HG03039 (cell line): ENCODE measurements around the gene GRSF1.
"Not testable (repeated sequence)": the region's sequence is repeated elsewhere in the genome, so short reads cannot be mapped to it uniquely, and the experiment has no call there.

Source experiments
- ATAC-seq: cut with Tn5 transposase; IDR thresholded peaks from one replicate; pipeline ENCODE4 v1.9.1; 2021; ENCODE audit warnings: mild to moderate bottlenecking, moderate library complexity; ENCODE audit not compliant: unreplicated experiment

Gene GRSF1

DNA sequence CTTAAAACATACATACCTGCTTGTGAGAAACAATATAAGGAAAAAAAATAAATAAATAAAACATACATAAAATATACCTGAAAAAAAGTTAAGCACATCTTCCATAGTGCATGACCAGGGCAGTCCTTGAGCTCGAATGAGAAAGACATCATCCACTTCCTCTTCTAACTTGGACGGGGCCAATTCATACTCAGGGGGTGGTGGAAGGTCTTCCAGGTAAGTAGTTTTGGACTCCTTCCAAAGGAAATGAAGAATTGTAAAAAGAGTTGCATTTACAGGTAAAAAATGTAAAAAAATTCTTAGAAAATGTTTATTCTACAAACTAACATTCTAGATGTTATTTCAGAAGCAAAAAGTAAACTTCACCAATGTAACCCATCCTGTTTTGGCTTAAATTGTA is 3.6 kb downstream of the GRSF1 start:
- ATAC-seq, result no peak

DNA sequence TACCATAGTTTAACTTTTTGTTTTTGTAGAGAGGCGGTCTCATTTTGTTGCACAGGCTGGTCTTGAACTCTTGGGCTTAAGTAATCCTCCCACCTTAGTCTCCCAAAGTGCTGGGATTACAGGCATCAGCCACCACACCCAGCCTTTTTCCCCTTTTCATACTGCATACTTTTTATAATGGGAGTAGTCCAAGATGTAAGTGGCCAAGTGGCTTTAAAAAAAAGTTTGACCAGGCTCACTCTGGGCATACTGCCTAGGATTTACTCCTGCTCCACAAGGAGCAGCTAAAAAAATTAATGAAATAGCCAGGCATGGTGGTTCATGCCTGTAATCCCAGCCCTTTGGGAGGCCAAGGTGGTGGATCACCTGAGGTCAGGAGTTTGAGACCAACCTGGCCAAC is 6.0 kb downstream of the GRSF1 start:
- ATAC-seq, result no peak

DNA sequence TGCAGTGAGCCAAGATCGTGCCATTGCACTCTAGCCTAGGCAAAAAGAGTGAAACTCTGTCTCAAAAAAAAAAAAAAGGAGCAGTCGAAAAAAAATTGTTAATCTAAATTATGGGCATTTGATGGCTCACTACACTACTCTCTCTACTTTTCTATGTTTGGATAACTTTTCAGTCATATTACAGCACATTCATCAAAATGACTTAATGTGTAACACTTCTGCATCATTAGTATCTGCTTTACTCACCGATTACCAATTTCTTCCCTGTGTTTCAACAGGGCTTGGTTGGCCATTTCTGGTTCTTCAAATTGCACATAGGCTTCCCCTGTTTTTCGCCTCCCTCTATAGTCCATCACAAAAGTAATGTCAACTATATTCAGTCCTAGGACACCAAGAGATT is 8.4 kb downstream of the GRSF1 start:
- ATAC-seq, result no peak

DNA sequence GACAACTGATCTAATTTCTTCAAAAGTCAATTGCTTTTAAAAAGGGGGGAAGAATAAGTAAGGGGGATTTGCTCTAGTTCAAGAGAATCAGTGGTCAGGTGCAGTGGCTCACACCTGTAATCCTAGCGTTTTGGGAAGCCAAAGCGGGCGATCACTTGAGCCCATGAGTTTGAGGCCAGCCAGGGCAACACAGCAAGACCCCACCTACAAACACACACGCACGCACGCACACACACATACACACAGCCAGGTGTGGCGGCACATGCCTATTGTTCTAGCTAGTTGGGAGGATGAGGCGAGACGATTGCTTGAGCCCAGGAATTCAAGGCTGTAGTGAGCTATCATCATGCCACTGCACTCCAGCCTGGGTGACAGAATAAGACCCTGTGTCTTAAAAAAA is 9.6 kb downstream of the GRSF1 start:
- ATAC-seq, result no peak

DNA sequence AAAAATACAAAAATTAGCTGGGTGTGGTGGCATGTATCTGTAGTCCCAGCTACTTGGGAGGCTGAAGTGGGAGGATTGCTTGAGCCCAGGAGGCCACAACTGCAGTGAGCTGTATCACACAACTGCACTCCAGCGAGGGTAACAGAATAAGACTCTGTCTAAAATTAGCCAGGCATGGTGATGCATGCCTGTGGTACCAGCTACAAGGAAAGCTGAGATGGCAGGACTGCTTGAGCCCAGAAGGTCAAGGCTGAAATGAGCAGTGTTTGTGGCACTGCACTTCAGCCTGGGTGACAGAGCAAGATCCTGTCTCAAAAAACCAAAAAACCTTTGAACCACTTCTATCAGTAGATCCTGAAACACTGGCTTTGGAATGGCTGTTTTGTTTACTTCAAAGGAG is 10.2 kb downstream of the GRSF1 start:
- no peak for ATAC-seq

DNA sequence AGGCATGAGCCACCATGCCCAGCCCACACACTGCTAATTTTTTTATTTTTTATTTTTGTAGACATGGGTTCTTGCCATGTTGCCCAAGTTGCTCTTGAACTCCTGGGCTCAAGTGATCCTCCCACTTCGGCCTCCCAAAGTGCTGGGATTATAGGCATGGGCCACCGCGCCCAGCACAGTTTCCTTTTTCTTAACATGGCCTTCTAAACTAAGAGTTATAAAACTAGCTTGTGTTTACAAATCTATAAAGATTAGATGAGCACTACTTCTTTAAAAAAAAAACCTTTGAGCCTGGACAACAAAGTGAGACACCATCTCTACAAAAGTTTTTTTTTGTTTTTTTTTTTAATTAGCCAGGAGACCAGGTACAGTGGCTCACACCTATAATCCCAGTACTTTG is 10.7 kb downstream of the GRSF1 start:
- no peak for ATAC-seq

DNA sequence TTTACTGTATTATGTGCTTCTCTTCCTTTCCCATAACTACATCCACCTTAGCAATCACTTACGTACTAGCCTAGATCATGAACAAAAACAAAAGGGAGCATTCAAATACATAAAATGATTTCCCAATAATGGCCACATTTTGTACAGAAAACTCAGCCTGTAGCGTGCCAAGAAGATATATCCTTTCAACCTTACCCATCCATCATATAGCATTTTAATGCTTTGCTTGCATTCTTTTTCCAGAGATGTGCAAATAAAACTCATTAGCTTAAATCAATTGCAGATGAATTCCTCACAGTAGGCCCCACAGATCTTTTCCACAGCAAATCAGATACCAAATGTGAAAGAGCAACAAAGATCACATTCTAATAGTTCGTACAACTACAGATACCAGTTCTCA is 20.8 kb downstream of the GRSF1 start:
- ATAC-seq, result no peak

DNA sequence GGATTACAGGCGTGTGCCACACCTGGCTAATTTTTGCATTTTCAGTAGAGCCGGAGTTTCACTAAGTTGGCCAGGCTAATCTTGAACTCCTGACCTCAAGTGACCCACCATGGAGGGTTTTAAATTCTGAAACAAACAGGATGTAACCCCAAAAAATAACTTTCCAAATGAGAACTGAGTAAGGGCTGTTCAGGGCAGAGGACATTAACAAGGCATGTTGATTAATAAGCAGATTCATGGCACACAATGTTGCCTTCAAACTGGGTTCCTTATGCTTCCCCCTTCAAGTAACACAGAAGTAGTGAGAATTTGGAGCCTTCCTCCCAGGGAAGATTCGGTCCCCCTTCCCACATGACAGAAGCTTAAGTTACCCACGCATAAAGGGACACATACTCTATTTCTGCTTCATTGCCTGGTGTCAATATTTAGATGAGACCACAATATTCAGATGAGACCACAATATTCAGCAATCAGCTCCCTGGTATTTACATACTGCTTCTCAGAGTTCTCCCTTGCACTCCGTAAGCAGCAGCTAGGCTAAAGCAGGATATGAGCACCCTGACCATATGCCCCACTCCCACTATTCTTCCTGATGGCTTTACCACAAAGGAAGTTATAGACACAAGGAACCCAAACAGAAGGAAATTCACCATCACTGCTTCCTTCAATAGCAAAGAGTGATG is 21.4 kb downstream of the GRSF1 start:
- ATAC-seq, result peak; percentile 52

DNA sequence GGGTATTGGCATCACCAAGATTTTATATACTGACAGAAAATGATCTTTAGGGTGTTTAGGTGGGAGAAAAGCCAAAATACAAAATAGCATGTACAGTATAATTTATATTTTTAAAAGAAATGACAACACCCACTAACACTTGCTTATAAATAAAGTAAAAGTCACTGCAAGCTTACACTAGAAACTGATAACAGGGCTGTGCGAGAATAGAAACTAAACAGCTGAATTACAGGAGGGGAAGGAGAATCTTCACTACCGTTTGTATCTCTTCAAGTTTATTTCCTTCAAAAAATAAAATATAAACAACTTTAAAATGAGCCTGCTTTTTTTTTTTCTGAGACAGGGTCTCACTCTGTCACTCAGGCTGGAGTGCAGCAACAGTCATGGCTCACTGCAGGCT is 22.8 kb downstream of the GRSF1 start:
- ATAC-seq, result no peak

DNA sequence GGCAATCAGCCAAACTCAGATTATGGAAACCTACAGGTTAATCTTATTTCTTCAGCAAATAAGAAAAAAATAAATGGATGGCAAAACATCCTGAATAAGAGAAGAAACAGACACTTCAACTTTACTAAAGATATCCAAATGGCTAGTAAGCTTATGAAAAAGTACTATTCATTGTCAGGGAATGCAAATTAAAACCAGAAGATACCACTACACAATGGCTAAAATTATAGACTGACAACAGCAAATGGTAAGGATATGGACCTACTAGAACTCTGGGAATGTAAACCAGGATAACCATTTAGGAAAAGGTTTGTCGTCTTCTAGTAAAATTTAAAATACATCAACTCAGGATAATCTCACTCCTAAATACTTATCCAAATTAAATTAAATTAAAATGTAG is 24.3 kb downstream of the GRSF1 start:
- ATAC-seq, result no peak

DNA sequence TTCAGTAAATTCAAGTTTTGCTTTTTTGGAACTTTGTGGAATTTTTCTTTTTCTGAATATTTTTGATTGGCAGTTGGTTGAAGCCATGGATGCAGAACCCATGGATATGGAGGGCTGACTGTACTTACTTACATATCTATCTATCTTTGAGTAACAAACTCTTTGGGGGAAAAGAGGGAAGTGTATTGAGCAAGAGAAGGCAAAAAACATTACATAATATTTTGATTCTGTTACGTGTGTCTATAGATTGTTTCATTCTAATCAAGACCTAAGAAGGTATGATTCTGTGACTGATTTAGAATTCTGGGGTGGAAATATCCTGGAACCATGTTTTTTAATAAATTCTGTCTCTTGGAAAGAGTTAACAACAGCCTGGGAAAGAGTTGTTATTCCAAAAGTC is 31.5 kb downstream of the GRSF1 start:
- ATAC-seq, result no peak

DNA sequence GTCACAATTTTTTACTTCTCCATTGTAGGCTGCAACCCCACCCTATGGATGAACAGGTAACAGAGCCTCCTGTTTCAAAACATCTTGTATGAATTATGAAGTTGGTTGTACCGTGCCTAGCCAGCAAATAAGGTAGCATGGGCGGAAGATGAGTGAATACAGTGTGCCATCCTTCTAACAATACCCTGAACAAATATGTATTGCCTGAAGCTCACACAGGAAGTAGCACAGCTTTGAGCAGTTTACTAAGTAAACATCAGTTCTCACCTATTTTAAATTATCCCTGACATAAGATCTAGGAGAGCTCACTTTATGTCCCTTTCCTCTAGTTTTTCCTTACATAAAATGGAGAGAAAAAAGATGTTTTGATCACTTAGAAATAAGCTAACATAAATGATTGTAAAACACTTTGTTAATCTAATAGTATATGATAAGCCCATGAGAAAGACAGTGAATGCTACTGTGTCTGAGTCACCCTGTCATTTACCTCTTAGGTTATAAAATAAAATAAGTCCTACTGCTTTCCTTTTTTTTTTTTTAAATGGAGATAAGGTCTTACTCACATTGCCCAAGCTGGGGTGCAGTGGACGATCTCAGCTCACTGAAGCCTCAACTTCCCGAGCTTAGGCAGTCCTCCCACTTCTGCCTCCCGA is 36.6 kb downstream of the GRSF1 start:
- no peak for ATAC-seq

DNA sequence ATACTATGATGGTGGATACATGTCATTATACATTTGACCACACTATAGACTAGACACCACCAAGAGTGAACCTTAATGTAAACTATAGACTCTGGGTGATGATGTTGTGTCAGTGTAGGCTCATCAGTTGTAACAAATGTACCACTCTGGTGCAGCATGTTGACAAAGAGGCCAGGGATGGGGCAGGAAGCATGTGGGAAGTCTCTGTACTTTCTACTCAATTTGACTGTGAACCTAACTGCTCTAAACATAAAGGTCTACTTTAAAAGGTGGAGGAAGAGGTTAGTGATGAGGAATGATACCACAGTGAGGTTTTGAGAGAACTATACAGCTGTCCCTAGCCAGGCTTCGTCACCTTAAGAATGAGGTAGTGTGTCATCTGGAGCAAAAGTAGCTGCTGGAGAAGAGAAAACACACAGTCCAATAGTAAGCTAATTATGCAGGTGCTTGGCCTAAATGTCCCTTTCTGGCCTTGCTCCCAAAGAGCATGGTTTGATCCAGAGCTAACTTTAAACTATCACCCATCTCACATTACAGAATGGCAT is 38.4 kb downstream of the GRSF1 start:
- peak; percentile 61 for ATAC-seq

DNA sequence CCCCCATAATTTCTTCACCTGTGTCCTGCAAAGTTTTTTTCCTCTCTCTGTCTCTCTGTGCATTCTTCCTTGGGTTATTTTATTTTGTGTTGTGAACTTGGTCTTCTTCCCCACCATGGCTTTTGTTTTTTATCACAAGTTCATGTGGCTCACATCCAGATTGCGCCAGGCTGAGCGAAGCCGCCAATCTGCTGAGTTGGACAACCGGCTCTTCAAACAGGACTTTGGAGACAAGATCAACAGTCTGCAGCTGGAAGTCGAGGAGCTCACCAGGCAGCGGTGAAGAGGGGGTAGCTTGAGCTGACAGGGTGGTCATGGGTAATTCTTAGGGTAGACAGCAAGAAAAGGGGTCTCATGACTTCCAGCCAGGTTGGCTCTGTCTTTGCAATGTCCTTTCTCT is 46.1 kb downstream of the GRSF1 start:
- ATAC-seq, result no peak

DNA sequence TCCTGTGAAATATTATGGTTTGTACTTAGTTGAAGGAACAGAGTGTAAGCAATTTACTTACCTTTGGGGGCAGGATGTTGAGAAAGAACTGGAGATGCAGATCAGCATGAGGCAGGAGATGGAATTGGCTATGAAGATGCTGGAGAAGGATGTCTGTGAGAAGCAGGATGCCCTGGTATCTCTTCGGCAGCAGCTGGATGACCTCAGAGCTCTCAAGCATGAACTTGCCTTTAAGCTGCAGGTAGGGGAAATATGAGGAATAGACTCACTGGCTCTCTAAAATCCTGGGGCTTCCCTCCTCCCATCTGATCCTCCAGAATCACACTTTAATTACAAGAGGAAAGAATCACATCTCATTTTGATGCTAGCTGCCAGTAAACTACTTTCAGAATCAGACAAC is 51.0 kb downstream of the GRSF1 start:
- ATAC-seq, result no peak

DNA sequence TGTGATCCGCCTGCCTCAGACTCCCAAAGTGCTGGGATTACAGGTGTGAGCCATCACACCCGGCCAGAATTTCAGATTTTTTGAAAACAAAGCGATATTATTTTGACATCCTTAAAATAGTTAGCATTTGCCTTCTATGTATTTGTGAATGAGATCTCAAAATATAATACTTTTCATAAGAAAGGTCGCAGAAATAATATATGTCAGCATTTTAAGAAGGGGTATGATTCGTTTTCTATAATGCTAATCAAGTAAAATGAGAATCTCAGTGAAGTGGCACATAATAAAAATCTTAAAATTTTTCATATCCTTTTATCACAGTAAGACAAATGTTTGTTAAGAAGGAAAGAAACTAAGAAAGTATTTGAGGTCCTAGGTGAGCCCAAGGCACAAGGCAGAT is 52.2 kb downstream of the GRSF1 start:
- no peak for ATAC-seq

DNA sequence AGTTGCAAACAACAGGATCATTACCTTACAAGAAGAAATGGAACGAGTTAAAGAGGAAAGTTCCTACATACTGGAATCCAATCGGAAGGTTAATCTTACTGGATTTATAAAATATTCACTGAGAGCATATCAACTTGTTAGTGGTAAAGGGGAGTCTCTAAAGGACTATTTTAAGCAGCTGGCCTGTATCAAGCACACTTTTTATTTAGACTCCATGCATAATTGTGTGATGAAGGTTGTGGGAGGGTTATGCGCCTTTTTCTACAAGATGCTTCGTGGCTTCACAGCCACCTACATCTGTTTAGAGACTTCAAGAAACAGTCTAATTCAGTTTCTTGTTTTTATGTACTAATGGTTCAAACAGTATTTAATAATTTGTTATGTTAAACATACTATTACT is 56.6 kb downstream of the GRSF1 start:
- ATAC-seq, result no peak

DNA sequence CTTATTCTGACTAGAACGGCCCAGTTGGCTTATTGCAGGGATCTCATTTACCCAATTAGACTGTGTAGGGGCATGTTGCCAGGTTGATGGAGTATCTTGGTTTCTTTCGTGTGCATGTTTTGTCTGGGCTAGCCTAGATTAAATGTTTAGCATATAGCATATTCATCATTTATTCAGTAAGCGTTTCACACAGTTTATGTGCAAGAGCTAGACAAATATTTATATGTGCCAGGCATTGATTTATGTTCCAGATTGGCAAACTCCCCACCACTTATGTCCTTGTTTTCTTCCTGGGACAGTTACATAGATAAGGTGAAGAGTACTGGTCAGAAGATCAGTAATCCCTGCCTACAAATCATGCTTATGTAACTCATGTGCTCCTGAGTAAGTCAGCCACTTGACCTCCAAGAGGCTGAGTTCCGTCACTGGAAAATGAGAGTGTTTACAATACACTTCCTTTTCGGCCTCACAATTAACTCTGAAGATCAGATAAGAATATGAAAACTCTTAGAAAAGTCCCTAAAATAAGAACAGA is 60.7 kb downstream of the GRSF1 start:
- ATAC-seq, result no peak

DNA sequence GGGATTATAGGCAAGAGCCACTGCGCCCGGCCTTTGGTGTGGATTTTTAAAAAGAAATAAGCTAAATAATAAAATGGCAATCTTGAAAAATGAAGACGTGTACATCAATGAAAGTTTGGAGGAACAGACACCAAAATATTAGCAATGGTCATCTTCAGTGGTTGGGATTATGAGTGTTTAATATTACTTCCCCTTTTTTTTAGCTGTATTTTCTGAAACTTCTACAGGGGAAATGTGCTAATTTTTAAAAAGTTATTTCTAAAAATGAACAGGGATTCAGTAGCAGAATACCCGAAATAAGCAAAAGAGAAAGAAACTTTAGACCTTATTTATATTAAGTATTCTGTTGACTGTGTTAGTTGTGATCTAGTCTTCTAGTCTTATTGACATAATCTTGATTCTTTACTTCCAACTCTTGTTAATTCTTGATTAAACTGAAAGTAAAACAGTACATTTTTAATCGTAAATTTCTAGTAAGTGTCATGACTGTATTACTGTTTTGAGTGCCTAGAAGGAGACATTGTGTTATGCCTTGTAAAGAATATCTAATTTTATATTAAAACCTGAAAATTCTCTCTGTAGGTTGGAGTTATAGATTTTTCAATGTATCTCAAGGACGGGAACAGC is 66.6 kb downstream of the GRSF1 start:
- ATAC-seq, result no peak

DNA sequence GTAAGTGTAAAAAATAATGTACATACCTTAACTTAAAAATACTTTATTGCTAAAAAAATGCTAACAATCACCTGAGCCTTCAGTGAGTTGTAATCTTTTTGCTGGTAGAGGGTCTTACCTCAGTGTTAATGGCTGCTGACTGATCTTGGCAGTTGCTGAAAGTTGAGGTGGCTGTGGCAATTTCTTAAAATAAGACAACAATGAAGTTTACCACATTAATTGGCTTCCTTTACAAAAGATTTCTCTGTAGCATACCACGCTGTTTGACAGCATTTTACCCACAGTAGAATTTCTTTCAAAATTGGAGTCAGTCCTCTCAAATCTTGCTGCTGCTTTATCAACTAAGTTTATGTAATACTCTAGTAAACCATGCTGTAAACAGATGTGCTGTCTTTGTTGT is 70.3 kb downstream of the GRSF1 start:
- not testable (repeated sequence) for ATAC-seq

DNA sequence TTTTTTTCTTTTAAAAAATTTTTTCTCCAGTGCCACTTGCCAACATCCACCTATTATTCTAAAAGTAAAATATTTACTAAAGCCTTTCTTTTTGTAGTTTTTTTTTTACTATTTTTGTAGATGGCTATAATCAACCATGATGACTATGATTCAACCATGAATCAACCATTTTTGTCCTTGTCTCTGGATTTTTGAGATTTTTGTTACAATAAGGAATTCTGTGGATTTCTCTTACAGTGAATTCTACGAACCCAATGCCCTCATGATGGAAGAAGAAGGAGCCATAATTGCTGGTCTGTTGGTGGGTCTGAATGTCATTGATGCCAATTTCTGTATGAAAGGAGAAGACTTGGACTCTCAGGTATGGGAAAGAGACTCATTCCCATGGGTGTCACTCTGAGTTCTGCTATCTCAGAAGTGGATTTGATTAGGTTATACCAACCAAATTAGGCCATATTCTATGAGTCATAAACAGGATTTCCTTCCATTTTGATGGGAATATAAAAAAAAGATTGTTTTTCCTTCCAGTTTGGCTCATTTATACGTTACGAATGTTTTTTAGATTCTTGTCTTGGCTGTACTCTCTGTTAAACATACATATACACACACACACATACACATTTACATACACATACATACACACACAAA is 71.3 kb downstream of the GRSF1 start:
- no peak for ATAC-seq
